ENCODE results near the gene IKZF1.

- TF ChIP-seq CTCF (IDR thresholded peaks at IDR 0.05; ENCODE audit: insufficient read depth, low read length): no peak
- TF ChIP-seq POLR2AphosphoS5 (IDR thresholded peaks at IDR 0.05; ENCODE audit: low read depth): no peak
- TF ChIP-seq REST (IDR thresholded peaks at IDR 0.05; ENCODE audit: insufficient replicate concordance, low read depth): no peak
- no peak for TF ChIP-seq SPI1 (IDR thresholded peaks at IDR 0.05; ENCODE audit: borderline replicate concordance, low read depth)
Measured at GRCh38 chr7:50379082-50379481, 74.6 kb downstream of the IKZF1 start.
